ENCODE data around the gene SLC38A10.

Gene SLC38A10

GRCh38 chr17:81292450-81292849 is 2.7 kb downstream of the SLC38A10 start:
- H3K9me3 ChIP-seq (ENCODE audit: control insufficient read depth, insufficient read depth, low read length) = no peaks in the 10 kb centered on the region
- H3K27me3 ChIP-seq (ENCODE audit: control insufficient read depth, insufficient read depth, low read length) = no peaks in the 10 kb centered on the region
- H3K4me1 ChIP-seq (ENCODE audit: control insufficient read depth, insufficient read depth, low read length) = peaks cover 4% of the 10 kb centered on the region; the same call in 1 of the 2 replicates
- H3K4me3 ChIP-seq (ENCODE audit: low read depth, low read length) = no peak overlapping the region
- H3K9ac ChIP-seq (ENCODE audit: low read depth, low read length) = no peak overlapping the region
- H3K36me3 ChIP-seq (ENCODE audit: control insufficient read depth, insufficient read depth, low read length) = peaks cover 13% of the 10 kb centered on the region
- H3K27ac ChIP-seq (ENCODE audit: low read depth, low read length) = no peak overlapping the region

- no peak overlapping the region for H3K27ac ChIP-seq (ENCODE audit: low read depth, low read length)
- H3K36me3 ChIP-seq (ENCODE audit: control insufficient read depth, insufficient read depth, low read length) = peaks cover 16% of the 10 kb centered on the region
- H3K4me3 ChIP-seq (ENCODE audit: low read depth, low read length) = no peak overlapping the region
- no peaks in the 10 kb centered on the region for H3K27me3 ChIP-seq (ENCODE audit: control insufficient read depth, insufficient read depth, low read length)
- no peaks in the 10 kb centered on the region for H3K9me3 ChIP-seq (ENCODE audit: control insufficient read depth, insufficient read depth, low read length)
- no peak overlapping the region for H3K9ac ChIP-seq (ENCODE audit: low read depth, low read length)
- H3K4me1 ChIP-seq (ENCODE audit: control insufficient read depth, insufficient read depth, low read length) = peaks cover 4% of the 10 kb centered on the region; the same call in 1 of the 2 replicates
Observed at GRCh38 chr17:81291662-81292061, 3.4 kb downstream of the SLC38A10 start.

- H3K4me3 ChIP-seq (ENCODE audit: low read depth, low read length) = no peak overlapping the region
- H3K9ac ChIP-seq (ENCODE audit: low read depth, low read length) = no peak overlapping the region
- no peaks in the 10 kb centered on the region for H3K9me3 ChIP-seq (ENCODE audit: control insufficient read depth, insufficient read depth, low read length)
- no peak overlapping the region for H3K27ac ChIP-seq (ENCODE audit: low read depth, low read length)
- H3K4me1 ChIP-seq (ENCODE audit: control insufficient read depth, insufficient read depth, low read length) = no peaks in the 10 kb centered on the region
- no peaks in the 10 kb centered on the region for H3K27me3 ChIP-seq (ENCODE audit: control insufficient read depth, insufficient read depth, low read length)
- H3K36me3 ChIP-seq (ENCODE audit: control insufficient read depth, insufficient read depth, low read length) = peaks cover 16% of the 10 kb centered on the region
Observed at GRCh38 chr17:81290230-81290629, 4.9 kb downstream of the SLC38A10 start.

- Histone ChIP-seq H3K27ac (ENCODE audit: low read depth, low read length) (no peak overlapping the region), H3K36me3 (ENCODE audit: control insufficient read depth, insufficient read depth, low read length) (peaks cover 16% of the 10 kb centered on the region), H3K27me3 (ENCODE audit: control insufficient read depth, insufficient read depth, low read length) (no peaks in the 10 kb centered on the region), H3K9me3 (ENCODE audit: control insufficient read depth, insufficient read depth, low read length) (no peaks in the 10 kb centered on the region), H3K4me1 (ENCODE audit: control insufficient read depth, insufficient read depth, low read length) (0 out of 2 replicates have a peak, but pooled peaks cover 3% of the 10 kb centered on the region), H3K9ac (ENCODE audit: low read depth, low read length) (no peak overlapping the region), H3K4me3 (ENCODE audit: low read depth, low read length) (no peak overlapping the region)
Observed at GRCh38 chr17:81289627-81290026, 5.5 kb downstream of the SLC38A10 start.

GRCh38 chr17:81288715-81289114 is 6.4 kb downstream of the SLC38A10 start:
- H3K27me3 ChIP-seq (ENCODE audit: control insufficient read depth, insufficient read depth, low read length) = no peaks in the 10 kb centered on the region
- H3K4me3 ChIP-seq (ENCODE audit: low read depth, low read length) = no peak overlapping the region
- H3K9me3 ChIP-seq (ENCODE audit: control insufficient read depth, insufficient read depth, low read length) = no peaks in the 10 kb centered on the region
- no peak overlapping the region for H3K9ac ChIP-seq (ENCODE audit: low read depth, low read length)
- 0 out of 2 replicates have a peak, but pooled peaks cover 3% of the 10 kb centered on the region for H3K4me1 ChIP-seq (ENCODE audit: control insufficient read depth, insufficient read depth, low read length)
- H3K27ac ChIP-seq (ENCODE audit: low read depth, low read length) = no peak overlapping the region
- H3K36me3 ChIP-seq (ENCODE audit: control insufficient read depth, insufficient read depth, low read length) = peaks cover 16% of the 10 kb centered on the region

- H3K27ac ChIP-seq (ENCODE audit: low read depth, low read length) = no peak overlapping the region
- no peak overlapping the region for H3K4me3 ChIP-seq (ENCODE audit: low read depth, low read length)
- no peaks in the 10 kb centered on the region for H3K27me3 ChIP-seq (ENCODE audit: control insufficient read depth, insufficient read depth, low read length)
- no peak overlapping the region for H3K9ac ChIP-seq (ENCODE audit: low read depth, low read length)
- H3K36me3 ChIP-seq (ENCODE audit: control insufficient read depth, insufficient read depth, low read length) = peaks cover 19% of the 10 kb centered on the region
- H3K9me3 ChIP-seq (ENCODE audit: control insufficient read depth, insufficient read depth, low read length) = no peaks in the 10 kb centered on the region
- 0 out of 2 replicates have a peak, but pooled peaks cover 3% of the 10 kb centered on the region for H3K4me1 ChIP-seq (ENCODE audit: control insufficient read depth, insufficient read depth, low read length)
Observed at GRCh38 chr17:81287741-81288430, 7.2 kb downstream of the SLC38A10 start.

GRCh38 chr17:81287152-81287551 is 8.0 kb downstream of the SLC38A10 start:
- H3K4me3 ChIP-seq (ENCODE audit: low read depth, low read length) = no peak overlapping the region
- H3K9ac ChIP-seq (ENCODE audit: low read depth, low read length) = no peak overlapping the region
- 0 out of 2 replicates have a peak, but pooled peaks cover 3% of the 10 kb centered on the region for H3K4me1 ChIP-seq (ENCODE audit: control insufficient read depth, insufficient read depth, low read length)
- no peaks in the 10 kb centered on the region for H3K9me3 ChIP-seq (ENCODE audit: control insufficient read depth, insufficient read depth, low read length)
- H3K27me3 ChIP-seq (ENCODE audit: control insufficient read depth, insufficient read depth, low read length) = no peaks in the 10 kb centered on the region
- H3K36me3 ChIP-seq (ENCODE audit: control insufficient read depth, insufficient read depth, low read length) = peaks cover 19% of the 10 kb centered on the region
- H3K27ac ChIP-seq (ENCODE audit: low read depth, low read length) = no peak overlapping the region

GRCh38 chr17:81286491-81287145 is 8.5 kb downstream of the SLC38A10 start:
- Histone ChIP-seq H3K27ac (ENCODE audit: low read depth, low read length) (no peak overlapping the region), H3K9me3 (ENCODE audit: control insufficient read depth, insufficient read depth, low read length) (no peaks in the 10 kb centered on the region), H3K4me3 (ENCODE audit: low read depth, low read length) (no peak overlapping the region), H3K27me3 (ENCODE audit: control insufficient read depth, insufficient read depth, low read length) (no peaks in the 10 kb centered on the region), H3K36me3 (ENCODE audit: control insufficient read depth, insufficient read depth, low read length) (peaks cover 19% of the 10 kb centered on the region), H3K9ac (ENCODE audit: low read depth, low read length) (no peak overlapping the region), H3K4me1 (ENCODE audit: control insufficient read depth, insufficient read depth, low read length) (0 out of 2 replicates have a peak, but pooled peaks cover 3% of the 10 kb centered on the region)

GRCh38 chr17:81285894-81286293 is 9.2 kb downstream of the SLC38A10 start:
- Histone ChIP-seq H3K9ac (ENCODE audit: low read depth, low read length) (no peak overlapping the region), H3K4me1 (ENCODE audit: control insufficient read depth, insufficient read depth, low read length) (0 out of 2 replicates have a peak, but pooled peaks cover 3% of the 10 kb centered on the region), H3K27me3 (ENCODE audit: control insufficient read depth, insufficient read depth, low read length) (no peaks in the 10 kb centered on the region), H3K9me3 (ENCODE audit: control insufficient read depth, insufficient read depth, low read length) (no peaks in the 10 kb centered on the region), H3K27ac (ENCODE audit: low read depth, low read length) (no peak overlapping the region), H3K36me3 (ENCODE audit: control insufficient read depth, insufficient read depth, low read length) (peaks cover 19% of the 10 kb centered on the region), H3K4me3 (ENCODE audit: low read depth, low read length) (no peak overlapping the region)

GRCh38 chr17:81285179-81285878 is 9.8 kb downstream of the SLC38A10 start:
- H3K36me3 ChIP-seq (ENCODE audit: control insufficient read depth, insufficient read depth, low read length) = peaks cover 20% of the 10 kb centered on the region
- H3K9ac ChIP-seq (ENCODE audit: low read depth, low read length) = no peak overlapping the region
- 0 out of 2 replicates have a peak, but pooled peaks cover 3% of the 10 kb centered on the region for H3K4me1 ChIP-seq (ENCODE audit: control insufficient read depth, insufficient read depth, low read length)
- H3K4me3 ChIP-seq (ENCODE audit: low read depth, low read length) = no peak overlapping the region
- no peak overlapping the region for H3K27ac ChIP-seq (ENCODE audit: low read depth, low read length)
- no peaks in the 10 kb centered on the region for H3K27me3 ChIP-seq (ENCODE audit: control insufficient read depth, insufficient read depth, low read length)
- H3K9me3 ChIP-seq (ENCODE audit: control insufficient read depth, insufficient read depth, low read length) = no peaks in the 10 kb centered on the region

- H3K4me3 ChIP-seq (ENCODE audit: low read depth, low read length) = no peak overlapping the region
- H3K27me3 ChIP-seq (ENCODE audit: control insufficient read depth, insufficient read depth, low read length) = no peaks in the 10 kb centered on the region
- no peaks in the 10 kb centered on the region for H3K9me3 ChIP-seq (ENCODE audit: control insufficient read depth, insufficient read depth, low read length)
- H3K4me1 ChIP-seq (ENCODE audit: control insufficient read depth, insufficient read depth, low read length) = 0 out of 2 replicates have a peak, but pooled peaks cover 3% of the 10 kb centered on the region
- no peak overlapping the region for H3K9ac ChIP-seq (ENCODE audit: low read depth, low read length)
- no peak overlapping the region for H3K27ac ChIP-seq (ENCODE audit: low read depth, low read length)
- peaks cover 22% of the 10 kb centered on the region for H3K36me3 ChIP-seq (ENCODE audit: control insufficient read depth, insufficient read depth, low read length)
Observed at GRCh38 chr17:81282876-81283275, 12.2 kb downstream of the SLC38A10 start.

Data from HUES48 (cell line).